K562 (cell line): Measurements from ENCODE around the gene CYP2D6. TPM values are rescaled to one million over a fixed set of nuclear protein-coding genes. Genes with fewer than 3 reads are reported as not detected.
A peak's percentile ranks its signal among the peaks of the same experiment; 100 is the strongest.

Source experiments
- ATAC-seq: fragments of 200-7000 bp; cut with Tn5 transposase; 3 replicates; pipeline ENCODE4 v1.9.1; 2020; ENCODE audit warnings: moderate library complexity
- BruUV-seq: library from RNA; stranded (reverse); fragments of 400-500 nt; replicated peaks from 2 replicates; lab custom pipeline; 2021; lab: Mats Ljungman, UMichigan
- CTCF ChIA-PET: fragments of 300-600 bp; formaldehyde crosslinking; extraction: SDS; loops from one replicate; lab custom pipeline; 2021; ENCODE audit warnings: low intra/inter-chr PET ratio; lab: Yijun Ruan, JAX
- POLR2A ChIA-PET: fragments of 300-600, 350-650 bp; sonication (Branson Sonifier 250); formaldehyde crosslinking; extraction: SDS; loops from one replicate; lab custom pipeline; 2021; ENCODE audit warnings: antibody characterized with exemption, inconsistent platforms; lab: Yijun Ruan, JAX
- DNase-seq, 4 experiments: peaks; one replicate each; pipeline versions ENCODE4 v3.0.0 to v3.0.0-alpha.2; 2011 to 2018; ENCODE audit warnings: low spot score in 3 of 4, mixed read lengths in 3 of 4; ENCODE audit errors: extremely low read depth in 1 of 4
- FAIRE-seq: peaks from 2 replicates; lab custom pipeline; 2011; peaks lifted over from hg19 to GRCh38; lab: Jason Lieb, UNC
- H2AFZ ChIP-seq: 2 replicates; pipeline ENCODE4 v1.6.0; 2011; ENCODE audit warnings: low read depth, low read length, control low read depth, inconsistent platforms
- H3K27ac ChIP-seq: fragments of 200-600 bp; 3 replicates; pipeline ENCODE4 v1.8.0; 2011; ENCODE audit warnings: low read depth, mild to moderate bottlenecking, control low read depth, inconsistent platforms, low read length, moderate library complexity, mixed read lengths; ENCODE audit errors: extremely low read depth
- H3K27me3 ChIP-seq, 2 experiments: fragments of 300-600 bp in 1 of 2; 2 replicates in 1 of 2; 3 replicates in 1 of 2; pipeline versions ENCODE4 v1.6.0 to v1.8.0; 2011; ENCODE audit warnings: inconsistent platforms in 2 of 2, low read length in 2 of 2, mild to moderate bottlenecking in 1 of 2, mixed read lengths in 1 of 2, moderate library complexity in 1 of 2; ENCODE audit not compliant: control insufficient read depth in 2 of 2, insufficient read depth in 2 of 2
- H3K36me3 ChIP-seq: fragments of 300-600 bp; 3 replicates; pipeline ENCODE4 v1.8.0; 2011; ENCODE audit warnings: mild to moderate bottlenecking, low read length, inconsistent platforms; ENCODE audit not compliant: control insufficient read depth, insufficient read depth
- H3K4me1 ChIP-seq, 2 experiments: fragments of 200-600 bp in 1 of 2; replicated peaks in 1 of 2; 2 replicates in 1 of 2; 3 replicates in 1 of 2; pipeline versions ENCODE4 v1.5.1 to v1.8.0; 2011; ENCODE audit warnings: inconsistent platforms in 2 of 2, low read length in 2 of 2, mild to moderate bottlenecking in 1 of 2, mixed read lengths in 1 of 2, moderate library complexity in 1 of 2; ENCODE audit not compliant: control insufficient read depth in 2 of 2, insufficient read depth in 2 of 2
- H3K4me2 ChIP-seq: 2 replicates; pipeline ENCODE4 v1.6.1; 2011; ENCODE audit warnings: low read length, control low read depth, inconsistent platforms, mixed read lengths; ENCODE audit not compliant: insufficient read depth
- H3K4me3 ChIP-seq: fragments of 200-600 bp; sonication (generic), shearing (Covaris generic); 2 replicates; pipeline ENCODE4 v1.5.1; 2016; ENCODE audit warnings: control low read depth, inconsistent platforms
- H3K79me2 ChIP-seq: fragments of 200-600 bp; 3 replicates; pipeline ENCODE4 v1.8.0; 2011; ENCODE audit warnings: low read length, inconsistent platforms; ENCODE audit not compliant: control insufficient read depth, insufficient read depth
- H3K9ac ChIP-seq, 2 experiments: 2 replicates each; pipeline versions ENCODE4 v1.6.0 to v1.6.1; 2011; ENCODE audit warnings: low read depth in 2 of 2, low read length in 2 of 2, control low read depth in 1 of 2, inconsistent platforms in 1 of 2, mild to moderate bottlenecking in 1 of 2, mixed read lengths in 1 of 2; ENCODE audit not compliant: insufficient read depth in 1 of 2
- H3K9me1 ChIP-seq: one replicate; pipeline ENCODE4 v1.6.0; 2011; ENCODE audit warnings: inconsistent platforms, mild to moderate bottlenecking, low read length, moderate library complexity; ENCODE audit not compliant: control insufficient read depth, insufficient read depth
- H3K9me3 ChIP-seq: replicated peaks from 2 replicates; pipeline ENCODE4 v1.5.1; 2011; ENCODE audit warnings: low read depth, low read length, inconsistent platforms; ENCODE audit not compliant: control insufficient read depth, insufficient read depth
- H4K20me1 ChIP-seq: replicated peaks from 2 replicates; pipeline ENCODE4 v1.6.1; 2011; ENCODE audit warnings: low read length, inconsistent platforms, mixed read lengths; ENCODE audit not compliant: control insufficient read depth, insufficient read depth
- CTCF ChIP-seq, 3 experiments: IDR thresholded peaks in 2 of 3; conservative IDR thresholded peaks in 1 of 3; 2 replicates each; pipeline ENCODE4 v1.5.1; 2011 to 2012; ENCODE audit warnings: low read length in 3 of 3, mild to moderate bottlenecking in 3 of 3, control low read depth in 2 of 3, improper control_type of control experiment in 1 of 3, inconsistent platforms in 1 of 3, low read depth in 1 of 3, mixed read lengths in 1 of 3, moderate library complexity in 1 of 3; ENCODE audit not compliant: insufficient read depth in 2 of 3
- PCBP2 ChIP-seq: fragments of 200-400 bp; formaldehyde crosslinking; IDR thresholded peaks from 2 replicates; pipeline ENCODE4 v1.6.1; 2018; ENCODE audit warnings: low read length, low read depth, mild to moderate bottlenecking, moderate library complexity; ENCODE audit not compliant: poor library complexity, severe bottlenecking
- WGBS: fragments of 100-300 bp; shearing (Covaris generic); methylation state at CpG from one replicate; pipeline ENCODE4 v1.1.6; 2016; ENCODE audit warnings: low coverage, mixed read lengths; ENCODE audit not compliant: insufficient coverage; ENCODE audit errors: missing lambda C conversion rate; 5-methylcytosine and 5-hydroxymethylcytosine counted together
- in situ Hi-C: fragments of 300-500 bp; cut with MboI; formaldehyde crosslinking; loops from 4 replicates; pipeline ENCODE4 v1.15.0; 2018; ENCODE audit warnings: inconsistent platforms, mixed read lengths
- intact Hi-C: fragments of 100-400 bp; cut with micrococcal nuclease; formaldehyde crosslinking; loops from 2 replicates; pipeline ENCODE4 v1.14.2; 2022
- polyA plus RNA-seq, 8 experiments: library from polyadenylated mRNA; depleted of rRNA in 4 of 8; stranded (reverse) in 5 of 8; unstranded in 3 of 8; fragments of >200 nt; fragmentation: Nextera tagmentation in 2 of 8; fragmentation: Illumina TruSeq in 1 of 8; extraction: Ambion mirVana in 2 of 8; extraction: Trizol in 1 of 8; gene quantifications; 2 replicates each; pipeline versions ENCODE4 v1.2.1 to v1.2.3, GENCODE V29; 2011 to 2014; ENCODE audit warnings: inconsistent platforms in 1 of 8, missing spikeins in 1 of 8
- total RNA-seq, 7 experiments: library from RNA; depleted of rRNA in 6 of 7; stranded (reverse); fragments of >200 nt in 6 of 7; fragmentation: Illumina TruSeq in 2 of 7; extraction: Trizol in 2 of 7; gene quantifications; 2 replicates each; pipeline versions ENCODE4 v1.2.1 to v1.2.3, GENCODE V29; 2011 to 2021; ENCODE audit warnings: low replicate concordance in 1 of 7

CYP2D6 gene
- total and polyA plus RNA-seq, 9 of the 15 experiments (the other 6 are each of a cell fraction or from before 2014, with no cell fraction given), result 0.04 to 0.20 (median 0.09) TPM; not detected in 5

- CTCF ChIA-PET, result no interaction called here
- in situ Hi-C loops, result no loop called here
Measured at GRCh38 chr22:42114721-42115120, 15.9 kb downstream of the CYP2D6 start.

More at GRCh38 chr22:42114721-42115120, 15.9 kb downstream of the CYP2D6 start:
- Histone ChIP-seq H3K9me3 (peaks cover 8% of the 10 kb centered on the region), H3K9me1 (no peaks in the 10 kb centered on the region), H4K20me1 (no peaks in the 10 kb centered on the region), H3K79me2 (no peaks in the 10 kb centered on the region), H2AFZ (no peak overlapping the region), H3K4me2 (no peak overlapping the region), H3K9ac (no peak overlapping the region), H3K36me3 (no peaks in the 10 kb centered on the region), H3K27me3 (no peaks in the 10 kb centered on the region), H3K27ac (no peak overlapping the region), H3K4me1 (peaks cover 0 to 4% of the 10 kb centered on the region in 2 experiments; a peak in 2 of 5 replicates), H3K4me3 (no peak overlapping the region)
- intact Hi-C loops, result loop anchor here (10.0 kb wide), 1 partner anchor 150 kb away; the partner anchor contains the start of gene SEPTIN3
- no peak for ATAC-seq
- peak in 1 of 4 experiments; percentile 21 for DNase-seq
- WGBS, result 60% methylated on average over 5 of the region's 7 CpGs
- POLR2A ChIA-PET, result no interaction called here
- no peak for FAIRE-seq
- no TSS peak for BruUV-seq
- peak; percentile 16 to 35 (median 32); a peak in 4 of 6 replicates for TF ChIP-seq CTCF (IDR thresholded peaks at IDR 0.05 in 2 of 3, conservative IDR thresholded peaks at IDR 0.05 in 1 of 3; ENCODE audit: insufficient read depth in 2 of 3, low read depth in 1 of 3, low read length in 3 of 3)
- no peak for TF ChIP-seq PCBP2
